A549 (cell line): ENCODE data around the gene RIPPLY2. TPM values are rescaled to one million over a fixed set of nuclear protein-coding genes. Genes with fewer than 3 reads are reported as not detected.

Experiments
- BHLHE40 ChIP-seq: IDR thresholded peaks from 2 replicates; pipeline ENCODE4 v1.6.1; 2012; ENCODE audit warnings: low read depth, low read length, inconsistent platforms
- CBX2 ChIP-seq: fragments of 200-600 bp; sonication (generic); IDR thresholded peaks from 2 replicates; pipeline ENCODE4 v1.6.1; 2016; ENCODE audit warnings: low read depth, mild to moderate bottlenecking, borderline replicate concordance
- CEBPB ChIP-seq, 2 experiments: fragments of >200 bp in 1 of 2; sonication (Bioruptor Twin) in 1 of 2; formaldehyde crosslinking in 1 of 2; IDR thresholded peaks; 2 replicates each; pipeline ENCODE4 v1.6.1; 2012 to 2016
- EHF ChIP-seq: fragments of 250-450 bp; sonication (Bioruptor Pico); IDR thresholded peaks from 2 replicates; pipeline ENCODE4 v1.5.0; 2020; ENCODE audit warnings: mild to moderate bottlenecking
- EHMT2 ChIP-seq: fragments of 200-600 bp; sonication (generic); IDR thresholded peaks from 2 replicates; pipeline ENCODE4 v1.6.1; 2016; ENCODE audit warnings: antibody characterized with exemption, low read depth, mild to moderate bottlenecking, moderate library complexity
- ESRRA ChIP-seq: fragments of 150-350 bp; IDR thresholded peaks from 2 replicates; pipeline ENCODE4 v1.6.1; 2014; ENCODE audit warnings: mild to moderate bottlenecking, low read length, borderline replicate concordance
- FOSB ChIP-seq: fragments of 250-450 bp; sonication (Bioruptor Pico); IDR thresholded peaks from 2 replicates; pipeline ENCODE4 v1.5.0; 2020; ENCODE audit warnings: mild to moderate bottlenecking, moderate library complexity
- FOXS1 ChIP-seq: fragments of 250-450 bp; sonication (Bioruptor Pico); IDR thresholded peaks from 2 replicates; pipeline ENCODE4 v1.5.0; 2020; ENCODE audit warnings: mild to moderate bottlenecking, moderate library complexity
- HDAC2 ChIP-seq: fragments of 200-600 bp; sonication (generic); IDR thresholded peaks from 2 replicates; pipeline ENCODE4 v1.6.1; 2016
- HEYL ChIP-seq: fragments of 250-450 bp; sonication (Bioruptor Pico); IDR thresholded peaks from 2 replicates; pipeline ENCODE4 v1.8.0; 2021; ENCODE audit warnings: mild to moderate bottlenecking, moderate library complexity
- HOXB13 ChIP-seq: fragments of 250-450 bp; sonication (Bioruptor Pico); IDR thresholded peaks from 2 replicates; pipeline ENCODE4 v1.5.0; 2020; ENCODE audit warnings: low read depth, mild to moderate bottlenecking, moderate library complexity
- JUN ChIP-seq, 2 experiments: fragments of >200 bp; sonication (Bioruptor Twin); formaldehyde crosslinking; IDR thresholded peaks; 2 replicates in 1 of 2; 3 replicates in 1 of 2; pipeline ENCODE4 v1.6.1; 2016 to 2017
- JUNB ChIP-seq: fragments of >200 bp; sonication (Bioruptor Twin); formaldehyde crosslinking; IDR thresholded peaks from 2 replicates; pipeline ENCODE4 v1.6.1; 2016
- MYC ChIP-seq: IDR thresholded peaks from 2 replicates; pipeline ENCODE4 v1.6.1; 2012; ENCODE audit warnings: mild to moderate bottlenecking, inconsistent platforms, low read length, improper control_type of control experiment, borderline replicate concordance
- NFE2L2 ChIP-seq: fragments of 150-350 bp; conservative IDR thresholded peaks from 2 replicates; pipeline ENCODE4 v1.6.1; 2014; ENCODE audit warnings: low read length
- NPAS2 ChIP-seq: fragments of 250-450 bp; sonication (Bioruptor Pico); IDR thresholded peaks from 2 replicates; pipeline ENCODE4 v1.8.0; 2022; ENCODE audit warnings: mild to moderate bottlenecking, moderate library complexity, borderline replicate concordance
- PHF8 ChIP-seq: fragments of 200-600 bp; sonication (generic); IDR thresholded peaks from 2 replicates; pipeline ENCODE4 v1.6.1; 2016; ENCODE audit warnings: low read depth, mild to moderate bottlenecking, antibody characterized with exemption, moderate library complexity, borderline replicate concordance
- RAD21 ChIP-seq, 2 experiments: fragments of >200 bp in 1 of 2; sonication (Bioruptor Twin) in 1 of 2; formaldehyde crosslinking in 1 of 2; IDR thresholded peaks in 1 of 2; conservative IDR thresholded peaks in 1 of 2; 2 replicates in 1 of 2; 3 replicates in 1 of 2; pipeline ENCODE4 v1.6.1; 2012 to 2018; ENCODE audit warnings: inconsistent platforms in 1 of 2
- RCOR1 ChIP-seq: fragments of 150-350 bp; IDR thresholded peaks from 2 replicates; pipeline ENCODE4 v1.6.1; 2014; ENCODE audit warnings: antibody characterized with exemption, low read length, low read depth
- RNF2 ChIP-seq: fragments of 200-600 bp; sonication (generic); IDR thresholded peaks from 2 replicates; pipeline ENCODE4 v1.6.1; 2016; ENCODE audit warnings: low read depth, mild to moderate bottlenecking, antibody characterized with exemption, moderate library complexity, borderline replicate concordance
- ZNF302 ChIP-seq: fragments of 250-450 bp; sonication (Bioruptor Pico); IDR thresholded peaks from 2 replicates; pipeline ENCODE4 v1.9.0; 2021; ENCODE audit warnings: inconsistent platforms, mild to moderate bottlenecking, moderate library complexity
- ZSCAN20 ChIP-seq: fragments of 250-450 bp; sonication (Bioruptor Pico); IDR thresholded peaks from 2 replicates; pipeline ENCODE4 v1.8.0; 2022; ENCODE audit warnings: mild to moderate bottlenecking, moderate library complexity
- polyA plus RNA-seq, 4 experiments: library from polyadenylated mRNA; depleted of rRNA in 3 of 4; stranded (reverse); fragments of >200 nt; fragmentation: RNase III in 1 of 4; extraction: RNeasy Plus Mini Kit Qiagen cat#74134 plus additional on column Dnase treatment in 1 of 4; gene quantifications; 2 replicates in 3 of 4; 3 replicates in 1 of 4; pipeline ENCODE4 v1.2.3, GENCODE V29; 2011 to 2017
- TF ChIP-seq, protein P1 (sequence below): fragments of 150-350 bp; IDR thresholded peaks from 2 replicates; pipeline ENCODE4 v1.6.1; 2014; ENCODE audit warnings: low read depth, mild to moderate bottlenecking, low read length
- TF ChIP-seq, protein P2 (sequence below): fragments of 450-650 bp; IDR thresholded peaks from 2 replicates; pipeline ENCODE4 v1.6.1; 2014; ENCODE audit warnings: antibody characterized with exemption
- TF ChIP-seq, protein P3 (sequence below): fragments of >200 bp; sonication (Bioruptor Twin); formaldehyde crosslinking; IDR thresholded peaks from 3 replicates; pipeline ENCODE4 v1.6.1; 2016
- TF ChIP-seq, protein P4 (sequence below): fragments of 250-450 bp; sonication (Bioruptor Pico); IDR thresholded peaks from 2 replicates; pipeline ENCODE4 v1.5.0; 2021; ENCODE audit warnings: mild to moderate bottlenecking, moderate library complexity, borderline replicate concordance
- TF ChIP-seq, protein P5 (sequence below): fragments of >200 bp; sonication (Bioruptor Twin); formaldehyde crosslinking; IDR thresholded peaks from 3 replicates; pipeline ENCODE4 v1.5.1; 2016
- TF ChIP-seq, protein P6 (sequence below): IDR thresholded peaks from 2 replicates; pipeline ENCODE4 v1.6.1; 2012; ENCODE audit warnings: low read depth, borderline replicate concordance
- TF ChIP-seq, protein P7 (sequence below): fragments of >200 bp; sonication (Bioruptor Twin); formaldehyde crosslinking; IDR thresholded peaks from 2 replicates; pipeline ENCODE4 v1.6.1; 2016
- TF ChIP-seq, protein P8 (sequence below): IDR thresholded peaks from 2 replicates; pipeline ENCODE4 v1.6.1; 2012
- TF ChIP-seq, protein P9 (sequence below): IDR thresholded peaks from 2 replicates; pipeline ENCODE4 v1.6.1; 2012

Gene RIPPLY2
- polyA plus RNA-seq, 2 of the 4 experiments (the other 2 are of a cell fraction): 0.27 to 1.5 TPM

DNA sequence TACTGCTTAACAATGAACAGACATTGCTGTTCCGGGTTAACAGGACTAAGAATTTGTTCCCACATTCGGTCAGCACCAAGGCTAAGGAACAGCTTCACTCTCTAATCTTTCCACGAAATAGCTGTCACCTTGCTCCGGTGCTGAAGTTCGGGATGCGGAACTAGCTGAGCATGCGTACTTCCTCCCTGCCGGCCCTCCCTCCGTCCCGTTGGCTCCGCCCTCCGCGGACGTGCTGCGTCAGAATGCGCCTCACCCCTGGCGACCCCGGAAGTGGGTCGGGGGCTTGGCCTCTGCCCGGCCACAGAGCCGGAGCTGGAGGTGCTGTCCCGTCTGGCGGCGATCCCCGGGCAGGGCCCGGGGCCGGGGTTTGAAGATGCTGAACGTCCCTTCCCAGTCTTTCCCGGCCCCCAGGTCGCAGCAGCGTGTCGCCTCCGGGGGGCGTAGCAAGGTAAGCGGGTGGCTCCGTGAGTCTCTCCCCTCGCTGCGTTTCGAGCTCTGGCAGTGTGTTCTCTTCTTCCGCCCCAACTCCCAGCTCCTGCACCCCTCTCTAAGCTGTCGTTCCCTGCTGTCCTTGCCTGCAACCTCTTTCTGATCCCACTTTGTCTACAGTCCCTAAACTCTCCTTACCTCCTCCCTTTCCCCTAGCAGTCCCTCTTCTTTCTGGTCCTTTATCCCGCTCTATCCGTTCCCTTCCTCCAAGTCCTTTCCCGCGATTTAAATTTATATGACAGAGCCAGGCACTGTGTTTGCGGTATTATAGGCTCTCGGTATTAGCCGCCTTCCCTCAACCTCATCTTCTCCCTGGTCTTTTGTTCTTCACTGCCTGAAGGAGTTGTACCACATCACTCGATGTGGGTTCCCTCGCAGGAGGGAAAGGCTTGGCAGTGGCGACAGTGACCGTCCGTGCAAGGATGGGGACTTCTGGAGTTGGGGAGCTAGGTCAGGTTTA, 6.5 kb downstream of the RIPPLY2 start, which contains the start of gene CYB5R4 (continued):
- TF ChIP-seq, protein P1, sequence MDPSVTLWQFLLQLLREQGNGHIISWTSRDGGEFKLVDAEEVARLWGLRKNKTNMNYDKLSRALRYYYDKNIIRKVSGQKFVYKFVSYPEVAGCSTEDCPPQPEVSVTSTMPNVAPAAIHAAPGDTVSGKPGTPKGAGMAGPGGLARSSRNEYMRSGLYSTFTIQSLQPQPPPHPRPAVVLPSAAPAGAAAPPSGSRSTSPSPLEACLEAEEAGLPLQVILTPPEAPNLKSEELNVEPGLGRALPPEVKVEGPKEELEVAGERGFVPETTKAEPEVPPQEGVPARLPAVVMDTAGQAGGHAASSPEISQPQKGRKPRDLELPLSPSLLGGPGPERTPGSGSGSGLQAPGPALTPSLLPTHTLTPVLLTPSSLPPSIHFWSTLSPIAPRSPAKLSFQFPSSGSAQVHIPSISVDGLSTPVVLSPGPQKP: no peak
- TF ChIP-seq RCOR1: no peak
- TF ChIP-seq BHLHE40: no peak
- TF ChIP-seq ESRRA: no peak
- TF ChIP-seq, protein P2, sequence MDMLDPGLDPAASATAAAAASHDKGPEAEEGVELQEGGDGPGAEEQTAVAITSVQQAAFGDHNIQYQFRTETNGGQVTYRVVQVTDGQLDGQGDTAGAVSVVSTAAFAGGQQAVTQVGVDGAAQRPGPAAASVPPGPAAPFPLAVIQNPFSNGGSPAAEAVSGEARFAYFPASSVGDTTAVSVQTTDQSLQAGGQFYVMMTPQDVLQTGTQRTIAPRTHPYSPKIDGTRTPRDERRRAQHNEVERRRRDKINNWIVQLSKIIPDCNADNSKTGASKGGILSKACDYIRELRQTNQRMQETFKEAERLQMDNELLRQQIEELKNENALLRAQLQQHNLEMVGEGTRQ: no peak
- TF ChIP-seq ZSCAN20 (CRISPR knock-in tag): peak; percentile 95
- no peak for TF ChIP-seq CBX2
- TF ChIP-seq HDAC2: no peak
- TF ChIP-seq, protein P3, sequence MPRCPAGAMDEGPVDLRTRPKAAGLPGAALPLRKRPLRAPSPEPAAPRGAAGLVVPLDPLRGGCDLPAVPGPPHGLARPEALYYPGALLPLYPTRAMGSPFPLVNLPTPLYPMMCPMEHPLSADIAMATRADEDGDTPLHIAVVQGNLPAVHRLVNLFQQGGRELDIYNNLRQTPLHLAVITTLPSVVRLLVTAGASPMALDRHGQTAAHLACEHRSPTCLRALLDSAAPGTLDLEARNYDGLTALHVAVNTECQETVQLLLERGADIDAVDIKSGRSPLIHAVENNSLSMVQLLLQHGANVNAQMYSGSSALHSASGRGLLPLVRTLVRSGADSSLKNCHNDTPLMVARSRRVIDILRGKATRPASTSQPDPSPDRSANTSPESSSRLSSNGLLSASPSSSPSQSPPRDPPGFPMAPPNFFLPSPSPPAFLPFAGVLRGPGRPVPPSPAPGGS: no peak
- TF ChIP-seq RAD21 (conservative IDR thresholded peaks at IDR 0.05 in 1 of 2, IDR thresholded peaks at IDR 0.05 in 1 of 2): no peak
- TF ChIP-seq, protein P4, sequence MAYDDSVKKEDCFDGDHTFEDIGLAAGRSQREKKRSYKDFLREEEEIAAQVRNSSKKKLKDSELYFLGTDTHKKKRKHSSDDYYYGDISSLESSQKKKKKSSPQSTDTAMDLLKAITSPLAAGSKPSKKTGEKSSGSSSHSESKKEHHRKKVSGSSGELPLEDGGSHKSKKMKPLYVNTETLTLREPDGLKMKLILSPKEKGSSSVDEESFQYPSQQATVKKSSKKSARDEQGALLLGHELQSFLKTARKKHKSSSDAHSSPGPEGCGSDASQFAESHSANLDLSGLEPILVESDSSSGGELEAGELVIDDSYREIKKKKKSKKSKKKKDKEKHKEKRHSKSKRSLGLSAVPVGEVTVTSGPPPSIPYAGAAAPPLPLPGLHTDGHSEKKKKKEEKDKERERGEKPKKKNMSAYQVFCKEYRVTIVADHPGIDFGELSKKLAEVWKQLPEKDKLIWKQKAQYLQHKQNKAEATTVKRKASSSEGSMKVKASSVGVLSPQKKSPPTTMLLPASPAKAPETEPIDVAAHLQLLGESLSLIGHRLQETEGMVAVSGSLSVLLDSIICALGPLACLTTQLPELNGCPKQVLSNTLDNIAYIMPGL (CRISPR knock-in tag): no peak
- no peak for TF ChIP-seq NPAS2 (CRISPR knock-in tag)
- peak; percentile 72 for TF ChIP-seq ZNF302
- 0 out of 2 replicates have a peak, but pooled peaks have one; percentile 88 for TF ChIP-seq HOXB13 (CRISPR knock-in tag)
- peak; percentile 81 for TF ChIP-seq HEYL (CRISPR knock-in tag)
- peak in 1 of 2 experiments; percentile 43; a peak in 1 of 5 replicates for TF ChIP-seq JUN (IDR thresholded peaks at IDR 0.05)
- no peak for TF ChIP-seq CEBPB (IDR thresholded peaks at IDR 0.05)
- TF ChIP-seq, protein P5, sequence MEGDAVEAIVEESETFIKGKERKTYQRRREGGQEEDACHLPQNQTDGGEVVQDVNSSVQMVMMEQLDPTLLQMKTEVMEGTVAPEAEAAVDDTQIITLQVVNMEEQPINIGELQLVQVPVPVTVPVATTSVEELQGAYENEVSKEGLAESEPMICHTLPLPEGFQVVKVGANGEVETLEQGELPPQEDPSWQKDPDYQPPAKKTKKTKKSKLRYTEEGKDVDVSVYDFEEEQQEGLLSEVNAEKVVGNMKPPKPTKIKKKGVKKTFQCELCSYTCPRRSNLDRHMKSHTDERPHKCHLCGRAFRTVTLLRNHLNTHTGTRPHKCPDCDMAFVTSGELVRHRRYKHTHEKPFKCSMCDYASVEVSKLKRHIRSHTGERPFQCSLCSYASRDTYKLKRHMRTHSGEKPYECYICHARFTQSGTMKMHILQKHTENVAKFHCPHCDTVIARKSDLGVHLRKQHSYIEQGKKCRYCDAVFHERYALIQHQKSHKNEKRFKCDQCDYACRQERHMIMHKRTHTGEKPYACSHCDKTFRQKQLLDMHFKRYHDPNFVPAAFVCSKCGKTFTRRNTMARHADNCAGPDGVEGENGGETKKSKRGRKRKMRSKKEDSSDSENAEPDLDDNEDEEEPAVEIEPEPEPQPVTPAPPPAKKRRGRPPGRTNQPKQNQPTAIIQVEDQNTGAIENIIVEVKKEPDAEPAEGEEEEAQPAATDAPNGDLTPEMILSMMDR: no peak
- no peak for TF ChIP-seq RNF2
- TF ChIP-seq, protein P6, sequence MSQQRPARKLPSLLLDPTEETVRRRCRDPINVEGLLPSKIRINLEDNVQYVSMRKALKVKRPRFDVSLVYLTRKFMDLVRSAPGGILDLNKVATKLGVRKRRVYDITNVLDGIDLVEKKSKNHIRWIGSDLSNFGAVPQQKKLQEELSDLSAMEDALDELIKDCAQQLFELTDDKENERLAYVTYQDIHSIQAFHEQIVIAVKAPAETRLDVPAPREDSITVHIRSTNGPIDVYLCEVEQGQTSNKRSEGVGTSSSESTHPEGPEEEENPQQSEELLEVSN: no peak
- no peak for TF ChIP-seq MYC
- peak; percentile 99 for TF ChIP-seq EHMT2
- TF ChIP-seq EHF (CRISPR knock-in tag): peak; percentile 90
- peak; percentile 93 for TF ChIP-seq FOXS1 (CRISPR knock-in tag)
- TF ChIP-seq, protein P7, sequence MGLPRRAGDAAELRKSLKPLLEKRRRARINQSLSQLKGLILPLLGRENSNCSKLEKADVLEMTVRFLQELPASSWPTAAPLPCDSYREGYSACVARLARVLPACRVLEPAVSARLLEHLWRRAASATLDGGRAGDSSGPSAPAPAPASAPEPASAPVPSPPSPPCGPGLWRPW: no peak
- no peak for TF ChIP-seq FOSB (CRISPR knock-in tag)
- TF ChIP-seq NFE2L2: no peak
- peak; percentile 88; the same call in 1 of the 2 replicates for TF ChIP-seq PHF8
- TF ChIP-seq, protein P8, sequence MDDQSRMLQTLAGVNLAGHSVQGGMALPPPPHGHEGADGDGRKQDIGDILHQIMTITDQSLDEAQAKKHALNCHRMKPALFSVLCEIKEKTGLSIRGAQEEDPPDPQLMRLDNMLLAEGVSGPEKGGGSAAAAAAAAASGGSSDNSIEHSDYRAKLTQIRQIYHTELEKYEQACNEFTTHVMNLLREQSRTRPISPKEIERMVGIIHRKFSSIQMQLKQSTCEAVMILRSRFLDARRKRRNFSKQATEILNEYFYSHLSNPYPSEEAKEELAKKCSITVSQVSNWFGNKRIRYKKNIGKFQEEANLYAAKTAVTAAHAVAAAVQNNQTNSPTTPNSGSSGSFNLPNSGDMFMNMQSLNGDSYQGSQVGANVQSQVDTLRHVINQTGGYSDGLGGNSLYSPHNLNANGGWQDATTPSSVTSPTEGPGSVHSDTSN: no peak
- no peak for TF ChIP-seq JUNB
- TF ChIP-seq, protein P9, sequence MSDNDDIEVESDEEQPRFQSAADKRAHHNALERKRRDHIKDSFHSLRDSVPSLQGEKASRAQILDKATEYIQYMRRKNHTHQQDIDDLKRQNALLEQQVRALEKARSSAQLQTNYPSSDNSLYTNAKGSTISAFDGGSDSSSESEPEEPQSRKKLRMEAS: peak; percentile 36
